CD4-positive, alpha-beta T cell (primary cell): Measurements from ENCODE around the gene PLAC9. TPM values are rescaled to one million over a fixed set of nuclear protein-coding genes. Genes with fewer than 3 reads are reported as not detected.
A peak's percentile ranks its signal among the peaks of the same experiment; 100 is the strongest.

Source experiments
- ATAC-seq: fragments of 200-7000 bp; cut with Tn5 transposase; one replicate; pipeline ENCODE4 v1.10.0; 2022; ENCODE audit warnings: mild to moderate bottlenecking; ENCODE audit not compliant: poor library complexity
- CTCF ChIA-PET: fragments of 350-600 bp; sonication (Branson Sonifier 250); formaldehyde crosslinking; loops from one replicate; lab custom pipeline; 2021; ENCODE audit warnings: antibody characterized with exemption, inconsistent platforms; lab: Charles Lee
- POLR2A ChIA-PET: fragments of 350-600 bp; sonication (Branson Sonifier 250); formaldehyde crosslinking; loops from one replicate; lab custom pipeline; 2021; ENCODE audit warnings: antibody characterized with exemption, inconsistent platforms; lab: Charles Lee
- DNase-seq, 14 experiments: peaks; one replicate each; pipeline ENCODE4 v3.0.0-alpha.2; 2013 to 2020; ENCODE audit warnings: mixed read lengths in 2 of 14
- H3K27ac ChIP-seq, 2 donors: one replicate each; pipeline versions ENCODE4 v1.5.1 to v1.7.0; 2013; ENCODE audit warnings: low read length in 2 of 2, low read depth in 1 of 2, mild to moderate bottlenecking in 1 of 2
- H3K27me3 ChIP-seq, 2 experiments: 1 replicate in 1 of 2; 2 replicates in 1 of 2; pipeline versions ENCODE4 v1.6.1 to v1.7.0; 2013; ENCODE audit warnings: low read length in 2 of 2, control low read depth in 1 of 2, mild to moderate bottlenecking in 1 of 2, moderate library complexity in 1 of 2; ENCODE audit not compliant: insufficient read depth in 2 of 2, control insufficient read depth in 1 of 2
- H3K36me3 ChIP-seq: one replicate; pipeline ENCODE4 v1.6.1; 2013; ENCODE audit warnings: low read length, control low read depth; ENCODE audit not compliant: insufficient read depth
- H3K4me1 ChIP-seq: one replicate; pipeline ENCODE4 v1.6.1; 2013; ENCODE audit warnings: low read length, control low read depth; ENCODE audit not compliant: insufficient read depth
- H3K4me3 ChIP-seq: one replicate; pipeline ENCODE4 v1.5.1; 2013; ENCODE audit warnings: mild to moderate bottlenecking, low read length, moderate library complexity
- H3K9me3 ChIP-seq, 2 experiments: 1 replicate in 1 of 2; 2 replicates in 1 of 2; pipeline versions ENCODE4 v1.6.1 to v1.7.0; 2013; ENCODE audit warnings: low read length in 2 of 2, mild to moderate bottlenecking in 2 of 2, control low read depth in 1 of 2, moderate library complexity in 1 of 2; ENCODE audit not compliant: control insufficient read depth in 1 of 2, insufficient read depth in 1 of 2
- H3K27ac Mint-ChIP-seq: one replicate; pipeline ENCODE4 v1.8.0; 2020; ENCODE audit warnings: mixed read lengths
- H3K27me3 Mint-ChIP-seq: one replicate; pipeline ENCODE4 v1.8.0; 2021; ENCODE audit warnings: mixed read lengths
- H3K36me3 Mint-ChIP-seq: one replicate; pipeline ENCODE4 v1.8.0; 2021; ENCODE audit warnings: low read depth, mixed read lengths
- H3K4me1 Mint-ChIP-seq: one replicate; pipeline ENCODE4 v1.8.0; 2021; ENCODE audit warnings: low read depth, mixed read lengths
- H3K4me3 Mint-ChIP-seq: one replicate; pipeline ENCODE4 v1.8.0; 2020; ENCODE audit warnings: mild to moderate bottlenecking, mixed read lengths
- H3K9me3 Mint-ChIP-seq: one replicate; pipeline ENCODE4 v1.8.0; 2020; ENCODE audit warnings: mixed read lengths
- CTCF ChIP-seq: fragments of 200-600 bp; IDR thresholded peaks from one replicate; pipeline ENCODE4 v1.8.0; 2022; ENCODE audit warnings: antibody characterized with exemption, mild to moderate bottlenecking
- intact Hi-C, 2 experiments: fragments of 100-400 bp; cut with DNase I in 1 of 2; cut with micrococcal nuclease in 1 of 2; formaldehyde crosslinking; loops; one replicate each; pipeline versions ENCODE4 v1.15.1 to v1.9.0; 2023 to 2025; cut with DNase I, micrococcal nuclease
- total RNA-seq, 174 experiments: library from RNA in 2 of 174; stranded (reverse) in 2 of 174; gene quantifications; one replicate each; pipeline ENCODE4 v1.2.3 and lab custom pipeline; 2021 to 2026

PLAC9 gene
- total RNA-seq, 2 experiments from 2014 or later, result not detected

- H3K36me3 Mint-ChIP-seq, result peaks cover 79% of the 10 kb centered on the region
- peak in 7 of 14 experiments; percentile 15 to 45 (median 31) for DNase-seq
- H3K9me3 ChIP-seq, result no peaks in the 10 kb centered on the region
- ChIA-PET POLR2A (interaction anchor here (1.4 kb wide), 1 partner anchor 19 kb away, joined by 5 read pairs; no protein-coding TSS in a partner anchor), CTCF (no interaction called here)
- H3K4me1 ChIP-seq, result peaks cover 23% of the 10 kb centered on the region
- no peaks in the 10 kb centered on the region for H3K27me3 ChIP-seq
- intact Hi-C loops, result no loop called here
- no peak overlapping the region for H3K4me3 Mint-ChIP-seq
- H3K27ac Mint-ChIP-seq, result no peak overlapping the region
- no peaks in the 10 kb centered on the region for H3K9me3 Mint-ChIP-seq
- peaks cover 99% of the 10 kb centered on the region for H3K36me3 ChIP-seq
- H3K27ac ChIP-seq, result no peak overlapping the region
- TF ChIP-seq CTCF, result no peak
- H3K27me3 Mint-ChIP-seq, result no peaks in the 10 kb centered on the region
- no peak overlapping the region for H3K4me3 ChIP-seq
- no peak for ATAC-seq
- H3K4me1 Mint-ChIP-seq, result peaks cover 10% of the 10 kb centered on the region
Measured at GRCh38 chr10:80168679-80169380, 36.3 kb downstream of the PLAC9 start.

GRCh38 chr10:80170026-80170425 is 37.5 kb downstream of the PLAC9 start:
- intact Hi-C loops, result no loop called here
- H3K36me3 Mint-ChIP-seq, result peaks cover 67% of the 10 kb centered on the region
- H3K4me3 ChIP-seq, result no peak overlapping the region
- ATAC-seq (no peak), DNase-seq (no peak)
- H3K27ac Mint-ChIP-seq, result peak overlapping the region; percentile 72
- CTCF ChIA-PET, result no interaction called here
- H3K4me1 Mint-ChIP-seq, result peaks cover 10% of the 10 kb centered on the region
- H3K4me1 ChIP-seq, result peaks cover 28% of the 10 kb centered on the region
- no peaks in the 10 kb centered on the region for H3K27me3 ChIP-seq
- H3K27me3 Mint-ChIP-seq, result no peaks in the 10 kb centered on the region
- no peaks in the 10 kb centered on the region for H3K9me3 Mint-ChIP-seq
- H3K27ac ChIP-seq, result no peak overlapping the region
- no peak overlapping the region for H3K4me3 Mint-ChIP-seq
- no peaks in the 10 kb centered on the region for H3K9me3 ChIP-seq
- no peak for TF ChIP-seq CTCF
- peaks cover 93% of the 10 kb centered on the region for H3K36me3 ChIP-seq
- POLR2A ChIA-PET, result no interaction called here

DNA sequence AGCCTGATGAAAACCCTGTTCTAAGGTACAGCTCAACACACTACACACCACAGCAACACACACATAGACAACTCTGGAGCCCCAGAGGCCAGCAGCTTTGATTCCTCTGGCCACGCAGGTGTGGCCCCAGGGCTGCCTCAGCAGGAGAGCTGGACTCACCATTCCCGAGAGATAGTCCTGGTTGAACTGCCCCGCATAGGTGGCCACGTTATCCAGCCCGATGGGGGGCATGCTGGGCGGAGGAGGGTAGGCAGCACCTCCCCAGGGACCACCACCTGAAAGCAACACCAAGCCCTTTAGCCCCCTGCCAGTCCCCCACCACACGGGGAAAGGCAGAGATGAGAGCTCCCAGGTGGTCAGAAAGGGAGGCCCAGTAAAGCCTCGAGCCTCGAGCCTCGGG is 38.1 kb downstream of the PLAC9 start:
- intact Hi-C loops, result no loop called here
- DNase-seq, result no peak
- Histone ChIP-seq H3K4me1 (peaks cover 29% of the 10 kb centered on the region), H3K27me3 (no peaks in the 10 kb centered on the region), H3K27ac (peak overlapping the region in 1 of 2 donors; percentile 26), H3K9me3 (no peaks in the 10 kb centered on the region), H3K4me3 (no peak overlapping the region), H3K36me3 (peaks cover 89% of the 10 kb centered on the region)
- CTCF ChIA-PET, result no interaction called here
- H3K4me1 Mint-ChIP-seq, result peaks cover 10% of the 10 kb centered on the region
- peak overlapping the region; percentile 53 for H3K27ac Mint-ChIP-seq
- no peaks in the 10 kb centered on the region for H3K27me3 Mint-ChIP-seq
- POLR2A ChIA-PET, result no interaction called here
- no peaks in the 10 kb centered on the region for H3K9me3 Mint-ChIP-seq
- H3K36me3 Mint-ChIP-seq, result peaks cover 60% of the 10 kb centered on the region
- H3K4me3 Mint-ChIP-seq, result no peak overlapping the region
- ATAC-seq, result no peak
- TF ChIP-seq CTCF, result no peak
